Tibial nerve (tissue), 4 donors: Measurements from ENCODE around the gene ARID1B. TPM values are rescaled to one million over a fixed set of nuclear protein-coding genes. Genes with fewer than 3 reads are reported as not detected.

Experiments used
- DNase-seq, 2 donors: peaks; one replicate each; pipeline ENCODE4 v3.0.0-alpha.2; 2019; ENCODE audit warnings: low spot score in 2 of 2
- H3K27ac ChIP-seq, 4 donors: fragments of 200-600 bp; sonication (generic) in 3 of 4; one replicate each; pipeline ENCODE4 v1.5.1; 2017 to 2019; ENCODE audit warnings: mild to moderate bottlenecking in 1 of 4
- H3K27me3 ChIP-seq, 2 donors: fragments of 200-600 bp; sonication (generic) in 1 of 2; one replicate each; pipeline versions ENCODE4 v1.5.1 to v1.6.0; 2017 to 2019
- H3K36me3 ChIP-seq, 3 donors: fragments of 200-600 bp; sonication (generic); one replicate each; pipeline ENCODE4 v1.5.1; 2018 to 2019
- H3K4me1 ChIP-seq, 4 donors: fragments of 200-600 bp; sonication (generic) in 3 of 4; one replicate each; pipeline ENCODE4 v1.5.1; 2017 to 2019
- H3K4me3 ChIP-seq, 4 donors: fragments of 200-600 bp; sonication (generic) in 3 of 4; one replicate each; pipeline ENCODE4 v1.5.1; 2017 to 2019; ENCODE audit warnings: mild to moderate bottlenecking in 1 of 4, moderate library complexity in 1 of 4
- H3K9me3 ChIP-seq, 4 donors: fragments of 200-600 bp; sonication (generic) in 3 of 4; one replicate each; pipeline ENCODE4 v1.5.1; 2017 to 2019
- CTCF ChIP-seq, 5 experiments: fragments of 200-600 bp in 3 of 5; fragments of 450-650 bp in 2 of 5; sonication (generic) in 3 of 5; IDR thresholded peaks; one replicate each; pipeline ENCODE4 v1.5.1; 2016 to 2019; ENCODE audit warnings: antibody characterized with exemption in 5 of 5, mild to moderate bottlenecking in 3 of 5, moderate library complexity in 2 of 5
- EP300 ChIP-seq, 2 donors: sonication (generic); formaldehyde crosslinking; IDR thresholded peaks; one replicate each; pipeline ENCODE4 v1.6.1; 2017; ENCODE audit warnings: antibody characterized with exemption in 2 of 2, mild to moderate bottlenecking in 1 of 2
- POLR2A ChIP-seq, 2 donors: fragments of 450-650 bp; IDR thresholded peaks; one replicate each; pipeline ENCODE4 v1.6.1; 2017; ENCODE audit warnings: antibody characterized with exemption in 2 of 2, mild to moderate bottlenecking in 2 of 2, moderate library complexity in 2 of 2
- WGBS, 2 donors: methylation state at CpG; one replicate each; pipeline ENCODE4 v1.1.5; 2018; 5-methylcytosine and 5-hydroxymethylcytosine counted together
- total RNA-seq, 4 donors: library from RNA; depleted of rRNA; stranded (reverse); fragments of >200 nt; gene quantifications; one replicate each; pipeline ENCODE4 v1.1.0, GENCODE V29; 2016

ARID1B gene
- total RNA-seq, 4 donors from 2014 or later: 91.5 to 123 (median 110) TPM

- 67 to 71% methylated on average over 7 of the region's 7 CpGs for WGBS, 2 donors
- no peaks in the 10 kb centered on the region for H3K27me3 ChIP-seq
- TF ChIP-seq POLR2A (IDR thresholded peaks at IDR 0.05): no peak
- TF ChIP-seq EP300 (IDR thresholded peaks at IDR 0.05): no peak
- no peak for TF ChIP-seq CTCF (IDR thresholded peaks at IDR 0.05)
- no peaks in the 10 kb centered on the region for H3K36me3 ChIP-seq
- peaks cover 0 to 92% (median 54%) of the 10 kb centered on the region in 4 donors for H3K4me1 ChIP-seq
- no peak overlapping the region for H3K27ac ChIP-seq
- H3K9me3 ChIP-seq: no peaks in the 10 kb centered on the region
- no peak overlapping the region for H3K4me3 ChIP-seq
- DNase-seq: no peak
These were observed 72.6 kb downstream of the ARID1B start for GRCh38 chr6:156849806-156850205.

GRCh38 chr6:156850353-156850752 lies 73.2 kb downstream of the ARID1B start:
- H3K27ac ChIP-seq: no peak overlapping the region

GRCh38 chr6:156851454-156851921 lies 74.3 kb downstream of the ARID1B start:
- 36 to 42% methylated on average over 3 of the region's 3 CpGs for WGBS, 2 donors
- H3K27me3 ChIP-seq: no peaks in the 10 kb centered on the region
- H3K36me3 ChIP-seq: no peaks in the 10 kb centered on the region
- H3K9me3 ChIP-seq: no peaks in the 10 kb centered on the region
- no peak overlapping the region for H3K4me3 ChIP-seq
- TF ChIP-seq POLR2A (IDR thresholded peaks at IDR 0.05): no peak
- no peak for TF ChIP-seq EP300 (IDR thresholded peaks at IDR 0.05)
- TF ChIP-seq CTCF (IDR thresholded peaks at IDR 0.05): no peak
- H3K4me1 ChIP-seq: peaks cover 0 to 76% (median 46%) of the 10 kb centered on the region in 4 donors
- no peak for DNase-seq
- H3K27ac ChIP-seq: no peak overlapping the region

More at GRCh38 chr6:156850353-156850752, 73.2 kb downstream of the ARID1B start:
- no peaks in the 10 kb centered on the region for H3K27me3 ChIP-seq
- no peak for DNase-seq
- no peaks in the 10 kb centered on the region for H3K36me3 ChIP-seq
- WGBS, 2 donors: 84% methylated on average over 3 of the region's 3 CpGs
- H3K4me1 ChIP-seq: peaks cover 0 to 87% (median 50%) of the 10 kb centered on the region in 4 donors
- no peak overlapping the region for H3K4me3 ChIP-seq
- TF ChIP-seq CTCF (IDR thresholded peaks at IDR 0.05): no peak
- no peak for TF ChIP-seq EP300 (IDR thresholded peaks at IDR 0.05)
- no peak for TF ChIP-seq POLR2A (IDR thresholded peaks at IDR 0.05)
- H3K9me3 ChIP-seq: no peaks in the 10 kb centered on the region

GRCh38 chr6:156852147-156852857 lies 75.1 kb downstream of the ARID1B start:
- Histone ChIP-seq H3K4me3 (no peak overlapping the region), H3K36me3 (no peaks in the 10 kb centered on the region), H3K27me3 (no peaks in the 10 kb centered on the region), H3K27ac (no peak overlapping the region), H3K4me1 (peaks cover 0 to 73% (median 43%) of the 10 kb centered on the region in 4 donors), H3K9me3 (no peaks in the 10 kb centered on the region)
- 79 to 83% methylated on average over 9 of the region's 9 CpGs for WGBS, 2 donors
- no peak for DNase-seq
- TF ChIP-seq EP300 (IDR thresholded peaks at IDR 0.05): no peak
- TF ChIP-seq CTCF (IDR thresholded peaks at IDR 0.05): no peak
- TF ChIP-seq POLR2A (IDR thresholded peaks at IDR 0.05): no peak

GRCh38 chr6:156852858-156853216 lies 75.7 kb downstream of the ARID1B start:
- H3K36me3 ChIP-seq: no peaks in the 10 kb centered on the region

More at GRCh38 chr6:156852858-156853216, 75.7 kb downstream of the ARID1B start:
- no peak for DNase-seq
- Histone ChIP-seq H3K4me3 (no peak overlapping the region), H3K27me3 (no peaks in the 10 kb centered on the region), H3K9me3 (no peaks in the 10 kb centered on the region), H3K4me1 (peaks cover 0 to 70% (median 39%) of the 10 kb centered on the region in 4 donors), H3K27ac (no peak overlapping the region)
- 62 to 76% methylated on average over 1 of the region's 1 CpG for WGBS, 2 donors
- TF ChIP-seq EP300 (IDR thresholded peaks at IDR 0.05): no peak
- no peak for TF ChIP-seq POLR2A (IDR thresholded peaks at IDR 0.05)
- no peak for TF ChIP-seq CTCF (IDR thresholded peaks at IDR 0.05)
